HL-60 (cell line): ENCODE measurements around the gene CCL18.

Experiments
- POLR2AphosphoS5 ChIP-seq: IDR thresholded peaks from 2 replicates; pipeline ENCODE4 v1.6.1; 2012; ENCODE audit warnings: low read depth
- TF ChIP-seq, protein P1 (sequence below): IDR thresholded peaks from 2 replicates; pipeline ENCODE4 v1.6.1; 2012; ENCODE audit warnings: low read depth; ENCODE audit not compliant: insufficient replicate concordance
- TF ChIP-seq, protein P2 (sequence below): IDR thresholded peaks from one replicate; pipeline ENCODE4 v1.5.1; 2011; ENCODE audit warnings: low read length, control low read depth, inconsistent platforms; ENCODE audit not compliant: insufficient read depth

DNA sequence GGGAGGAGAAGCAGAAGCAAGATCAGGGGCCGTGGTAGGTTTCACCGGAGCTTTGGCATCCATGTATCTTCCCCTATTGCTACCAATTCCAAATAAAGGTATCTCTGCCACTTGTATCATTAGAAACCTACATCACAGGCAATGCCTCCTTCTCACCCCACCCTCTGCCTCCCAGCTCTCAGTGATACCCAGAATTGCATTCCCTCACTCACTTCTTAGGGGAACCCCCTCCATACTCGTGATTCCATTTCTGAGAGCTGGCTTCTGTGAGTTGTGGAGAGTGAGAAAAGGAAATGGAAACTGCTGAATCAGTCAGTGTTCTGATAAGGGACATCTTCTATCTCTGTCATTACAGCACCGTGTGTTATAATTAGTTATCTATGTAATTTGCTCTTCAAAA is 28.2 kb downstream of the CCL18 start:
- TF ChIP-seq, protein P1, sequence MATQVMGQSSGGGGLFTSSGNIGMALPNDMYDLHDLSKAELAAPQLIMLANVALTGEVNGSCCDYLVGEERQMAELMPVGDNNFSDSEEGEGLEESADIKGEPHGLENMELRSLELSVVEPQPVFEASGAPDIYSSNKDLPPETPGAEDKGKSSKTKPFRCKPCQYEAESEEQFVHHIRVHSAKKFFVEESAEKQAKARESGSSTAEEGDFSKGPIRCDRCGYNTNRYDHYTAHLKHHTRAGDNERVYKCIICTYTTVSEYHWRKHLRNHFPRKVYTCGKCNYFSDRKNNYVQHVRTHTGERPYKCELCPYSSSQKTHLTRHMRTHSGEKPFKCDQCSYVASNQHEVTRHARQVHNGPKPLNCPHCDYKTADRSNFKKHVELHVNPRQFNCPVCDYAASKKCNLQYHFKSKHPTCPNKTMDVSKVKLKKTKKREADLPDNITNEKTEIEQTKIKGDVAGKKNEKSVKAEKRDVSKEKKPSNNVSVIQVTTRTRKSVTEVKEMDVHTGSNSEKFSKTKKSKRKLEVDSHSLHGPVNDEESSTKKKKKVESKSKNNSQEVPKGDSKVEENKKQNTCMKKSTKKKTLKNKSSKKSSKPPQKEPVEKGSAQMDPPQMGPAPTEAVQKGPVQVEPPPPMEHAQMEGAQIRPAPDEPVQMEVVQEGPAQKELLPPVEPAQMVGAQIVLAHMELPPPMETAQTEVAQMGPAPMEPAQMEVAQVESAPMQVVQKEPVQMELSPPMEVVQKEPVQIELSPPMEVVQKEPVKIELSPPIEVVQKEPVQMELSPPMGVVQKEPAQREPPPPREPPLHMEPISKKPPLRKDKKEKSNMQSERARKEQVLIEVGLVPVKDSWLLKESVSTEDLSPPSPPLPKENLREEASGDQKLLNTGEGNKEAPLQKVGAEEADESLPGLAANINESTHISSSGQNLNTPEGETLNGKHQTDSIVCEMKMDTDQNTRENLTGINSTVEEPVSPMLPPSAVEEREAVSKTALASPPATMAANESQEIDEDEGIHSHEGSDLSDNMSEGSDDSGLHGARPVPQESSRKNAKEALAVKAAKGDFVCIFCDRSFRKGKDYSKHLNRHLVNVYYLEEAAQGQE = no peak
- TF ChIP-seq, protein P2, sequence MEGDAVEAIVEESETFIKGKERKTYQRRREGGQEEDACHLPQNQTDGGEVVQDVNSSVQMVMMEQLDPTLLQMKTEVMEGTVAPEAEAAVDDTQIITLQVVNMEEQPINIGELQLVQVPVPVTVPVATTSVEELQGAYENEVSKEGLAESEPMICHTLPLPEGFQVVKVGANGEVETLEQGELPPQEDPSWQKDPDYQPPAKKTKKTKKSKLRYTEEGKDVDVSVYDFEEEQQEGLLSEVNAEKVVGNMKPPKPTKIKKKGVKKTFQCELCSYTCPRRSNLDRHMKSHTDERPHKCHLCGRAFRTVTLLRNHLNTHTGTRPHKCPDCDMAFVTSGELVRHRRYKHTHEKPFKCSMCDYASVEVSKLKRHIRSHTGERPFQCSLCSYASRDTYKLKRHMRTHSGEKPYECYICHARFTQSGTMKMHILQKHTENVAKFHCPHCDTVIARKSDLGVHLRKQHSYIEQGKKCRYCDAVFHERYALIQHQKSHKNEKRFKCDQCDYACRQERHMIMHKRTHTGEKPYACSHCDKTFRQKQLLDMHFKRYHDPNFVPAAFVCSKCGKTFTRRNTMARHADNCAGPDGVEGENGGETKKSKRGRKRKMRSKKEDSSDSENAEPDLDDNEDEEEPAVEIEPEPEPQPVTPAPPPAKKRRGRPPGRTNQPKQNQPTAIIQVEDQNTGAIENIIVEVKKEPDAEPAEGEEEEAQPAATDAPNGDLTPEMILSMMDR = no peak
- TF ChIP-seq POLR2AphosphoS5 = no peak
